ENCODE measurements around the gene IGFL1.
"Not testable (repeated sequence)": the region's sequence is repeated elsewhere in the genome, so short reads cannot be mapped to it uniquely, and the experiment has no call there.

IGFL1 gene

GRCh38 chr19:46202872-46203860 lies 26.4 kb upstream of the IGFL1 start:
- FAIRE-seq: no peak

- no peak for FAIRE-seq
These were observed 25.5 kb upstream of the IGFL1 start for GRCh38 chr19:46204008-46204407.

- no peak for FAIRE-seq
These were observed 24.2 kb upstream of the IGFL1 start for GRCh38 chr19:46205183-46205984.

GRCh38 chr19:46206176-46206575 lies 23.4 kb upstream of the IGFL1 start:
- no peak for FAIRE-seq

GRCh38 chr19:46206682-46207081 lies 22.9 kb upstream of the IGFL1 start:
- FAIRE-seq: no peak

- not testable (repeated sequence) for FAIRE-seq
These were observed 21.7 kb upstream of the IGFL1 start for GRCh38 chr19:46207858-46208257.

- no peak for FAIRE-seq
These were observed 20.5 kb upstream of the IGFL1 start for GRCh38 chr19:46209051-46209450.

- no peak for FAIRE-seq
These were observed 20.1 kb upstream of the IGFL1 start for GRCh38 chr19:46209472-46209871.

- FAIRE-seq: no peak
These were observed 18.9 kb upstream of the IGFL1 start for GRCh38 chr19:46210669-46211068.

GRCh38 chr19:46211201-46211881 lies 18.2 kb upstream of the IGFL1 start:
- no peak for FAIRE-seq

GRCh38 chr19:46212592-46212991 lies 16.9 kb upstream of the IGFL1 start:
- FAIRE-seq: not testable (repeated sequence)

- no peak for FAIRE-seq
These were observed 16.4 kb upstream of the IGFL1 start for GRCh38 chr19:46213156-46213555.

- no peak for FAIRE-seq
These were observed 15.7 kb upstream of the IGFL1 start for GRCh38 chr19:46213806-46214205.

GRCh38 chr19:46216612-46217011 lies 12.9 kb upstream of the IGFL1 start:
- FAIRE-seq: no peak

GRCh38 chr19:46217476-46217875 lies 12.1 kb upstream of the IGFL1 start:
- no peak for FAIRE-seq

GRCh38 chr19:46218160-46218559 lies 11.4 kb upstream of the IGFL1 start:
- FAIRE-seq: no peak

GRCh38 chr19:46220038-46220615 lies 9.4 kb upstream of the IGFL1 start:
- FAIRE-seq: no peak

GRCh38 chr19:46221152-46221551 lies 8.4 kb upstream of the IGFL1 start:
- FAIRE-seq: no peak

- no peak for FAIRE-seq
These were observed 7.4 kb upstream of the IGFL1 start for GRCh38 chr19:46221981-46222610.

- not testable (repeated sequence) for FAIRE-seq
These were observed 5.8 kb upstream of the IGFL1 start for GRCh38 chr19:46223787-46224186.

- FAIRE-seq: no peak
These were observed 4.8 kb upstream of the IGFL1 start for GRCh38 chr19:46224773-46225172.

GRCh38 chr19:46225558-46226004 lies 4.0 kb upstream of the IGFL1 start:
- FAIRE-seq: no peak

All from A204.1 (cell line).